Spinal cord (tissue), 10 donors: Measurements from ENCODE around the gene MMP25. TPM values are rescaled to one million over a fixed set of nuclear protein-coding genes. Genes with fewer than 3 reads are reported as not detected.

Experiments used
- DNase-seq, 6 donors: peaks; one replicate each; pipeline versions ENCODE4 v3.0.0 to v3.0.0-alpha.2; 2013 to 2015; ENCODE audit warnings: low spot score in 6 of 6, low read depth in 4 of 6
- H3K27ac ChIP-seq: one replicate; pipeline ENCODE4 v1.5.1; 2013; ENCODE audit warnings: low read depth, low read length, control low read depth
- H3K27me3 ChIP-seq: one replicate; pipeline ENCODE4 v1.6.1; 2013; ENCODE audit warnings: low read length; ENCODE audit not compliant: control insufficient read depth, insufficient read depth
- H3K36me3 ChIP-seq: one replicate; pipeline ENCODE4 v1.6.1; 2013; ENCODE audit warnings: low read length; ENCODE audit not compliant: control insufficient read depth, insufficient read depth
- H3K4me1 ChIP-seq: one replicate; pipeline ENCODE4 v1.6.1; 2013; ENCODE audit warnings: low read length; ENCODE audit not compliant: control insufficient read depth, insufficient read depth
- H3K4me3 ChIP-seq: one replicate; pipeline ENCODE4 v1.5.1; 2013; ENCODE audit warnings: low read depth, low read length, control low read depth
- H3K9me3 ChIP-seq: one replicate; pipeline ENCODE4 v1.6.1; 2013; ENCODE audit warnings: low read length; ENCODE audit not compliant: control insufficient read depth, insufficient read depth
- WGBS: methylation state at CpG from one replicate; pipeline ENCODE4 v1.1.5; 2013; ENCODE audit warnings: missing lambda C conversion rate; ENCODE audit not compliant: insufficient coverage; 5-methylcytosine and 5-hydroxymethylcytosine counted together
- polyA plus RNA-seq, 2 donors: library from polyadenylated mRNA; unstranded; fragments of 120-200 nt; gene quantifications; one replicate each; pipeline ENCODE4 v1.2.1, GENCODE V29; 2013; ENCODE audit not compliant: insufficient read length in 2 of 2
- total RNA-seq, 2 donors: library from RNA; depleted of rRNA in 1 of 2; stranded (reverse); fragments of 120-200 nt in 1 of 2; fragments of >200 nt in 1 of 2; gene quantifications; one replicate each; pipeline versions ENCODE4 v1.2.3 to v1.2.4, GENCODE V29; 2013 to 2014
- donor health status: healthy.

MMP25 gene
- total and polyA plus RNA-seq, 4 donors = 1.2 to 10.5 (median 4.3) TPM

GRCh38 chr16:3088925-3089716, 42.8 kb downstream of the MMP25 start:
- Histone ChIP-seq H3K36me3 (no peaks in the 10 kb centered on the region), H3K27me3 (no peaks in the 10 kb centered on the region), H3K4me1 (peaks cover 21% of the 10 kb centered on the region), H3K4me3 (no peak overlapping the region), H3K9me3 (no peaks in the 10 kb centered on the region), H3K27ac (no peak overlapping the region)
- WGBS = 95% methylated on average over 71 of the region's 71 CpGs
- DNase-seq = no peak

DNA sequence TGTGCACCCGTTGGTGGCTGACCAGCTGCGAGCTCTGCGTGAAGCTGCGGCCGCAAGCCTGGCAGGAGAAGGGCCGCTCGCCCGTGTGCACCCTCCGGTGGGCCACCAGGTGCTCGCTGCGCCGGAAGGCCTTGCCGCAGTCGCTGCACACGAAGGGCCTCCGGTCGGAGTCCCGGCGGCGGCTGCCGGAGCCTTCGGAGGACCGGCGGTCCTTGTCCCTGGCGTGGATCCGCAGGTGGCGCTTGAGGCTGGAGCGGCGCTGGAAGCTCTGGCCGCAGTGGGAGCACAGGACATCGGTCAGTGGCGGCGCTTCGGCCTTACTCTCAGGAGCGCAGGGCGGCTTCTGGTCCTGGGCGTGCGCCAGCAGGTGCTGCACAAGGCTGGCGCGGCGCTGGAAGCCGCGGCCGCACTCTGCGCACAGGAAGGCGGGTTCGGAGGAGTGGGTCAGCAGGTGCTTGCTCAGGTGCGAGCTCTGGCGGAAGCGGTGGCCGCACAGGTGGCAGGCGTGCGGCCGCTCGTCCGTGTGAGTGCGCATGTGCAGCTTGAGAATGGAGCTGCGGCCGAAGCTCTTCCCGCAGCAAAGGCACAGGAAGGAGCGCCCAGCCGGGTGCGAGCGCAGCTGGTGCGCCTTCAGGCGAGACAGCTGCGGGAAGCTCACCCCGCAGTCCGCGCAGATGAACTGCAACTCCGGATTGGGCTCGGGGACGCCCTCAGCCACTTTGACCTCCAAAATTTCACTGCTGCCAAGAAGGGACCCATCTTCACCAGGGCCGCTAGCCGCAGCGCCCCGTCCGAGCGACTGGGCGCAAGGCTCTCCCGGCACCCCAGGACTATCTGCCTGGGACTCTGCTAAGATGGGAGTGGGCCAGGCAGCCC, 43.6 kb downstream of the MMP25 start:
- Histone ChIP-seq H3K27me3 (no peaks in the 10 kb centered on the region), H3K36me3 (no peaks in the 10 kb centered on the region), H3K4me3 (no peak overlapping the region), H3K4me1 (peaks cover 21% of the 10 kb centered on the region), H3K27ac (no peak overlapping the region), H3K9me3 (no peaks in the 10 kb centered on the region)
- no peak for DNase-seq
- WGBS = 95% methylated on average over 81 of the region's 81 CpGs

DNA sequence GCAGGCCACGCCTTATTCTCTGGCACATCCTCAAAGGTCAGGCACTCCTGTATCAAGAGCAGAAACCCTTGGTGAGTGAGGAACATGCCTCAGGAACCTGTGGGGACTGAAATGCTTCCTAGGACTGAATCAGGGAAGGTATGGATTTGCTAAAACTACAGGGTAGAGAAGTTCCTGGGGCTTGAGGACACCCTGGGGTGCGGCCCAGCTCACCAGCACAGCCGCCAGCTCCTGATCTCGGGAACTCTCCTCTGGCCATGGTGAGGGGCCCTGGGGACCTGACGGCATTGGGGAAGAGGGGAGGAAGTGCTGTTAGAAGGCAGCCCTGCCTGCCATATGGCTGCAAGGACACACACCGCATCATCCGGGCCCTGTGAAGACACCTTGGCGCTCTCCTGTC, 45.2 kb downstream of the MMP25 start:
- Histone ChIP-seq H3K27me3 (peaks cover 4% of the 10 kb centered on the region), H3K4me1 (peaks cover 17% of the 10 kb centered on the region), H3K4me3 (no peak overlapping the region), H3K9me3 (no peaks in the 10 kb centered on the region), H3K27ac (no peak overlapping the region), H3K36me3 (no peaks in the 10 kb centered on the region)
- WGBS = 89% methylated on average over 8 of the region's 8 CpGs
- no peak for DNase-seq

DNA sequence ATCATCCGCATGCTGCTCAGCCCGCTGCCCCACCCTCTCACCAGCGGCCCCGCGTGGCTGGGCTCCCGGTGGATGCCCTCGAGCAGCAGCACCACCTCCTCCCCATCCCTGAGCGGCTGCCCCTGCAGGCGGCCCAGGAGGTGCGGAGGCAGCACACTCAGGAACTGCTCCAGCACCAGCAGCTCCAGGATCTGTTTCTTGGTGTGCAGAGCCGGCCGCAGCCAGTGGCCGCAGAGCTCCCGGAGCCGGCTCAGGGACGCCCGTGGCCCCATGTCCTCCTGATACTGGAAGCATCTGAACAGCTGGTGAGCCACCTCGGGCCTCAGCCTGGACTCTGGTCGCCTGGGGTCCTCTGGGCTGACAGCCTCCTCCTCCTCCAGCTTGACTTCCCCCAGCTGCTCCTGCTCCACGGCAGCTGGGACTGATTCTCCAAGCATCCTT, 46.2 kb downstream of the MMP25 start:
- H3K4me3 ChIP-seq = no peak overlapping the region
- H3K4me1 ChIP-seq = peaks cover 8% of the 10 kb centered on the region
- H3K36me3 ChIP-seq = no peaks in the 10 kb centered on the region
- H3K9me3 ChIP-seq = no peaks in the 10 kb centered on the region
- WGBS = 79% methylated on average over 20 of the region's 20 CpGs
- peaks cover 10% of the 10 kb centered on the region for H3K27me3 ChIP-seq
- no peak for DNase-seq
- no peak overlapping the region for H3K27ac ChIP-seq

- H3K4me3 ChIP-seq = no peak overlapping the region
- H3K4me1 ChIP-seq = peaks cover 9% of the 10 kb centered on the region
- WGBS = 88% methylated on average over 19 of the region's 22 CpGs
- no peak overlapping the region for H3K27ac ChIP-seq
- H3K27me3 ChIP-seq = peaks cover 26% of the 10 kb centered on the region
- H3K36me3 ChIP-seq = no peaks in the 10 kb centered on the region
- no peak for DNase-seq
- H3K9me3 ChIP-seq = no peaks in the 10 kb centered on the region
Measured at GRCh38 chr16:3094289-3095027, 48.1 kb downstream of the MMP25 start.

- Histone ChIP-seq H3K4me1 (peaks cover 16% of the 10 kb centered on the region), H3K27ac (no peak overlapping the region), H3K9me3 (no peaks in the 10 kb centered on the region), H3K4me3 (no peak overlapping the region), H3K27me3 (peaks cover 35% of the 10 kb centered on the region), H3K36me3 (no peaks in the 10 kb centered on the region)
- WGBS = no CpG with 5 or more reads among the region's 4 CpGs
- DNase-seq = no peak
Measured at GRCh38 chr16:3095869-3096268, 49.5 kb downstream of the MMP25 start.

DNA sequence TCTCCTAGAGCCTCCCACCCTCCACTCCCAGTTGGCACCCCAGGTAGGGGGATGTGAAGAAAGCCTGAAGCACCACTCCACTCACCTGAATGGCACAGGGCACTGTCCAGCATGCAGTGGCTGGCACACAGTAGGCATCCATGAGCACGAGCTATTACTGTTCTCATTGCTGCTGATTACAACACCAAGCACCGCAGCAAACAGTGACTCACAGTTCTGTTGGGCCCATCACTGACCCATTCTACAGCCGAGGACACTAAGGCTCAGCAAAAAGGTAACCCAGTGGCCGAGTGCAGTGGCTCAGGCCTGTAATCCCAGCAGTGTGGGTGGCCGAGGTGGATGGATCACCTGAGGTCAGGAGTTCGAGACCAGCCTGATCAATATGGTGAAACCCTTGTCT, 50.0 kb downstream of the MMP25 start:
- H3K27ac ChIP-seq = no peak overlapping the region
- peaks cover 16% of the 10 kb centered on the region for H3K4me1 ChIP-seq
- H3K36me3 ChIP-seq = no peaks in the 10 kb centered on the region
- no peaks in the 10 kb centered on the region for H3K9me3 ChIP-seq
- no peak overlapping the region for H3K4me3 ChIP-seq
- 91% methylated on average over 4 of the region's 6 CpGs for WGBS
- DNase-seq = no peak
- peaks cover 40% of the 10 kb centered on the region for H3K27me3 ChIP-seq

DNA sequence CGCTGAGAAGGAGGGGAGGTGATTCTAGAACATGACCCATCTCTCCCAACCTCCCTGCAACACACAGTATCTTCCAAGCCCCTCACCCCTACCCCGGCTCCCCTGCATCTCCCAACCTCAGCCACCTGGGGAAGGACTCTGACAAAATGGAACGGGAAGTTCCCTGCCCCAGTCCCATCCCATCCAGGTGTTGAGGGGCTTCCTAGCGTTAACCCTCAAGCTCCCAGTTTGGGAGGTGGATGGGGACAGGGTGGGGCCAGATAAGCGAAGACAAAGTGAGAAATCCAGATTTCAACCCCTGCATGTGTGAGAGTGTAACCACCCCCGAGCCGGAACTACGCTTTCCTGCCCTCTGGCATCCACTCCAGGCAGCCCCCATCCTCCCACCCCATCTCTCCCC, 50.9 kb downstream of the MMP25 start:
- Histone ChIP-seq H3K36me3 (no peaks in the 10 kb centered on the region), H3K27me3 (peaks cover 46% of the 10 kb centered on the region), H3K27ac (no peak overlapping the region), H3K9me3 (no peaks in the 10 kb centered on the region), H3K4me1 (peaks cover 19% of the 10 kb centered on the region), H3K4me3 (no peak overlapping the region)
- no peak for DNase-seq
- 53% methylated on average over 3 of the region's 8 CpGs for WGBS
